ENCODE results near the gene DCAF5.
"Not testable (repeated sequence)": the region's sequence is repeated elsewhere in the genome, so short reads cannot be mapped to it uniquely, and the experiment has no call there.

The DCAF5 gene

DNA sequence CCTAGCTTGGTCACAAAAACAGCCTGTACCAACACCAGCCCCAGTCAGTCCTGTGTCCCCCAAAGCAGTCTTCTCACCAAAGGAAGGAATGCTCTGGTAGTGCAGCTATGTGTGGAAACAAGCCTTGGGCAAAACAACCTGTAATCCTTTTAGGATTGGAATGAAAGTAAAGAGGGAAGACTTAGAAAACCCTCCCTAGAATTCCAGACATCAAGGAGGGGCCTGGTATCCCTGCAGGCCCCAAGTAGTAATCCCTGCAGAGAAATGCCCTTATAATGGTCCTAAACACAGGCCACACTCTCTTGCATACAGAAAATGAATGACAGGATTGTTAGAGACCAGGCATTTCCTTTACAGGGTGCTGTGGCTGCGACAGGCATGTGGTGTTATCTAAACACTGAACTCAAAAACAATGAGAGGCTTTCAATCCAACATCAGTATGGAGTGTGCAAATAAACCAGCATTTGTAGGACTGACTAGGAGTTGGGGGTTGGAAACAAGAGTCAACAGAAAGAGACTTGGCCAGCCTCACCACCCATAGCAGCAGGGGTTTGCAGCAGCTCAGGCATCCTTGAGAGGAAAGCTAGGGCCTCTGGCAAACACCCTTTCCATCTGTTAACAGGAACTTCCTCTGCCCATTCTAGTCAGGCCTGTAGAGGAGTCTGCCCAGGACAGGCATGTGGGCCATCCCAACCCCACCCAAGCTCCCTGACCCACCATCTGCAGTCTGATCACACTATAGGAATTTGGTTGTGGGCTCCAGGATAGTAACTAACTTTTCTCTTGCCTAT, 59.1 kb downstream of the DCAF5 start:
- peak; percentile 16 for DNase-seq

DNA sequence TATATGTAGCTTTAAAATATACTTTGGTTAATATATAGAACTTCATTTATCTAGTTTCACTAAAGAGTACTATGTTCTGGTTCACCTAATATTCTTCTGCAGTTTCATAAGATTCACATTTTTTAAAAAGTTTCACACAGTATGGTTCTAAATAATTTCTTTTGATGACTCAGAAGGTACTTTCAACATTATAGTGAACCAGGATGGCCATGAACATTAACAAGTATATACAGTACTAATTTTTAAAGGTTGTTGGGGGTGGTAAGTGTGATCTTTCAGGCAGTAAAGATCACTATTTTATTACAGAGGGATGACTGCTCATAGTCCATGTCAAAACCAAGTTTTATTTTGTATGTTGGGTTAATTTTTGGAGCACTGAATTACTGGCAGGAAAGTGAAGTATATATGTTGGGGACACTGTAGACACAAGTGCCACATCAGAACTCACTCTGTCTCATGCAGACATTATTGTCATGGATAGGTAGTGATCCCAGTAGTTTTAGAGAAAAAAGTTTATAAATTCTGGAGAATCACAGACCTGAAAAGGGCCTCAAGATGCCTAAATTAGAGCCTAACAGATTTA, 60.0 kb downstream of the DCAF5 start:
- DNase-seq: no peak

DNA sequence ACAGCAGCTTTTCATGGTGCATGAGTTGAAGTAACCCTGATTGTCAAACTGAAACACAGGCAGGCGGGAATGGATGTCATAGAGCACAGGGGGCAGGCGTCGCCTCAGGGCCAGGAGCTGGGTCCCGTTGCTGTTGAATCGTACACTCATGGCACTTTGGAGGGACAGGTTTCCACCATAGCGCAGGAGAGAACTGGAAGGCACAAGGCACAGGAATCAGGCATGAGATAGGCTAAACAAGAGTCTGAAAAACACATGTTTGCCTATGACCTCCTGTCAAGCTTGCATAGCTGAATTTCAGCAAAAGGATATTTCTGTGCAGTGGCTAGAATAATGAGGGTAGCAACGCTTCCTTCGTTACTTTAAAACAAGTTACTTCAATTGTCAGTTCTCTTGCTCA, 61.2 kb downstream of the DCAF5 start:
- DNase-seq: no peak

DNA sequence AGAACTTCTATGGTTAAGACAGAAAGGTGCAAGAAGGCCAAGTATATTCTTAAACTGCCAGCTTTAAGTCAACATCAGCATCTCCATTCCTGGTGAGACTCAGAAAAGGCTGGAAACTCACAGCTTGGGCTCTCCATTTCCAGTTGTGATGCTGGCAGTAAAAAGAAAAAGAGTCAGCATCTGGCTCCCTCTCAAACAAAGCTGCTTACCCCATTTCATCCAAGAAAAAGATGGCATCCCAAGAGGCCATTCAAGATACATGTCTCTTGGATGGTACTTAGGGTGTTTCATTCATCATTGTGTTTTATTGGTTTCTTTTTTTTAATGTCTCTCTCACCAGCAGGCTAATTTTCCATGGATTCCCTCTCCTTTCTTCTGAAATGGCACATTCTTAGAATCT, 61.9 kb downstream of the DCAF5 start:
- no peak for DNase-seq

DNA sequence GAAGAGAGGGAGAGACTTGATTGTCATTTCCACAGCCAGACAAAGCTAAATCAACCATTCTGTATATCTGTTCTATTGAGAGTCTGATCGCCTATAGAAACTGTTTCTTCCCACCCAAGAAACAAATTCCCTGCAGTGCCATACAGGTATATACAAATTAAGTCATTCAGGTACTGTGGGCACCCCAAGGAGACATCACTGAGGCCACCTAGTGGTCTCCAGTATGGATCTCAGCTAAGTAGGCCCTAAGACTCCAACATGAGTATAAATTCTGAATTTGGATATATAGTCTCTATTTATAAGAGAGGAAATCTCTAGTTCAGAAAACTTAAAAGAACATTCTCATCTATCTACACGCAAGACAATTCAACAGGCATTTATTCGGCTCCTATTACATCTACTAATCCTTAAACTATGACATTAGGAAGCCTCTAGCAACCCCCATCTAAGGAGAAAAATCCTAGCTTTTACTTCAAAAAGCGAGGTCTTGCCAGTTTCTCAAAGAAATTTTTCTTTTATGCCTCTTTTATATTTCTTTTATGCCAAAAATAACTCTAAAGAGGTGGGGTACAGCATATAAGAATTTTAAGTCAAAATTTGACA, 62.6 kb downstream of the DCAF5 start:
- DNase-seq: peak; percentile 46

DNA sequence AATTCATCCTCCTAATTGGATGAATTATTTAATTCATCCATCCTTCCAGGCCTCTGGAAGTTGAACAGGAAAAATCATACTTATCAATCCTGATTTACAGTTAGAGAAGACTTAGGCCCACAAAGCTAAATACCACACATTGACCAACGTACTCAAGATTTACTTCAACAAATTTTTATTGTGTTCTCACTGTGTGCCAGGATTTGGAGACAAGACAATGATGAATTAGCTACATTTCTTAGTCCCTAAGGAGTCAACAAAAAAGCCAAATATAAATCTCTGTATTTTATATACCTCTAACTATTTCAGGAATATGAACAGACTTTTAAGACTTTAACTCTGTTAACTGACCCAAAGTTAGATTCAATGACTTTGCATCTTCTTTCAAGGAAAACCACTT, 63.9 kb downstream of the DCAF5 start:
- DNase-seq: no peak

DNA sequence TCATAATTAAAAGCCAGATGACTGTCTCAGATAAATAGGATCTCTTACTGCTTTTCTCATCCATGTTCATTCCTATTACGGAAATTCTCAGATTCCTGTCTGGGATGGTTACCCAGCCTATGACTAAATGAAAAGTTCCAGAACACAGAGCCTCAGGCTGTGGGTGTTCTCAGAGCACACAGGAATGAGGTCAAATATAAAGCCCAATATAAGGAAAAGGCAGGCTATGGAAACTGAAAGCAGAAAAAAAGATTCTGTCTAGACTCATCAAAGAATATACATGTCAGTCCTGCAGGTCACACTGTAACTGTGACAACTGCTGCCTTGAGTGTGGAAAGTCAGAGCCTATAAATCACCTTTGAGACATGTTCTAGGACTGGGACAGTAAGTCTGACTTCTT, 64.3 kb downstream of the DCAF5 start:
- no peak for DNase-seq

DNA sequence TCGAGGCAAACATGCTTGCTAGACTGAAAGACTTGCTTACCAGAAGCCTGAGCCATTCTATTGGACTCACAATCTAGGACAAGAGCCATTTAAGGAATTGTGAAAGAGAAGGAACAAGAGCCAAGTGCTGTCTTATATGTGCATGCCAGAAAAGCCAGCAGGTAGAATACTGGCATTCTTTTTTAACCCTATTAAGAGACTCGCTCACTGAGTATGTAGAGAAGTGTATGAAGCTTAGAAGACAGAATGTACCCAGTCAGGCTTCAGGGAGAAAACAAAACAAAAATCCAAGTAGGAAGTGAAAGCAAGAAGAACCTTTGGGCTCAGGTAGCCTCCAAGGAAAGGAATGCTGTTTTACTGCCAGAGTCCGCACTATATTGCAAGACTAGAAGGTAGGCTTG, 65.9 kb downstream of the DCAF5 start:
- no peak for DNase-seq

DNA sequence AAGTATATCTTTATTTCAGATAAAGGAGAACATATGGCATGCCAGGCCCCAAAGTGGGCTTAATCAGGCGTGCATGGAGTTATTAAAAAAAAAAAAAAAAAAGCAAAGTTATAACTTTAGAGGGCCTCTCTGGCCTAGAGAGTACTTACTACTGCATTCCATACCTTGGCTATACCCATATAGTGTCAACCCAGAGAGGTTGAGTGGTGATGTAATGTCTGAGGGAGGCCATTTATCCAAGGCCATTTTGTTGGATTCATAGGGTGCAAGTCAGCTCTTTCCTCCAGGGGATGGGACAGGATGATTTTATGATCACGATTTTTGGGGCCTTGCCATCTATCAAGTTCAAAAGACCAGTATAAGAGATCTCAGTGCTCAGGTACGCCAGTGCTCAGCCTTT, 66.4 kb downstream of the DCAF5 start:
- no peak for DNase-seq

DNA sequence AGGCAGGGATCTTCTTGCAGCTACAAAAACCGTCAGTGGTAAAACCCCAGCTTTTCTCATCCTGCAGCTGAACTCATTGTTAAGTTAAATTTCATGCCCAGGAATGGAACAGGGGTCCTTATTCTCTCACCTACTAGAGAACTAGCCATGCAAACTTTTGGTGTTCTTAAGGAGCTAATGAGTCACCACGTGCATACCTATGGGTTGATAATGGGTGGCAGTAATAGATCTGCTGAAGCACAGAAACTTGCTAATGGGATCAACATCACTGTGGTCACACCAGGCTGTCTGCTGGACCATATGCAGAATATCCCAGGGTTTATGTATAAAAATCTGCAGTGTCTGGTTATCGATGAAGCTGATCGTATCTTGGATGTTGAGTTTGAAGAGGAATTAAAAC, 68.9 kb downstream of the DCAF5 start:
- DNase-seq: no peak

DNA sequence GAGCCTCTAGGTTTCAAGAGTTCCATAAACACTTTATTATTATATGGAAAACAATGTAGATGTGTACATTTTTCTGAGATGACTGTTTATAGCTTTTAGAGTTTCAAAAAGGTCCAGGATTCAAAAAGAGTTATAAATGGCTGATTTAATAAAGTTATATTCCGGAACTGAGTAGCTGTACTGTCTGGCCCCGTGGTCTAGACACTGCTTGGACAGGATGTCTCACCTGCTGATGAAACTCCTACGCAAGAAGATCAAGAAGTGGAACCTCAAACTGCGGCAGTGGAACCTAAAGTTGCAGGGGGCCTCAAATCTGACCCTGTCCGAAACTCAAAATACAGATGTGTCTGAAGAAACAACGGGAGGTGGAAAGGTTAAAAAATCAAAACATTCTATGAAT, 69.7 kb downstream of the DCAF5 start:
- no peak for DNase-seq

DNA sequence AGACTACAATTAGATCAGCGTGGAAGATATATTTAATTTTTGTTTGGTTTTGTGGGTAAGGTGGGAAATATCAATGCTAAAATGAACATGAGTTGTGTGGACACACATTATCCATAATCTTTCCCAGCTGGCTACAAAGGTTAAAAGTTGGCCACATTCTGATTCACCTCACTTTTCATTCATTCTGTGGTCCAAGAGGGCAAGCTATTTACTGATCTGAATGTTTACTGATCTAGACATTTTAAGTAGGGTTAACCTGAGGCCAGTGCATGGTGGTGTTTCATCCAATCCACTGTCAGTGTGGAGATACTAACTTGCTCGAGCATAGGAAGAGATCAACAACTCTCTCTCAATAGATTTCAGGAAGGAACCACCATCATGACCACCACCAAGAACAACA, 71.6 kb downstream of the DCAF5 start:
- no peak for DNase-seq

DNA sequence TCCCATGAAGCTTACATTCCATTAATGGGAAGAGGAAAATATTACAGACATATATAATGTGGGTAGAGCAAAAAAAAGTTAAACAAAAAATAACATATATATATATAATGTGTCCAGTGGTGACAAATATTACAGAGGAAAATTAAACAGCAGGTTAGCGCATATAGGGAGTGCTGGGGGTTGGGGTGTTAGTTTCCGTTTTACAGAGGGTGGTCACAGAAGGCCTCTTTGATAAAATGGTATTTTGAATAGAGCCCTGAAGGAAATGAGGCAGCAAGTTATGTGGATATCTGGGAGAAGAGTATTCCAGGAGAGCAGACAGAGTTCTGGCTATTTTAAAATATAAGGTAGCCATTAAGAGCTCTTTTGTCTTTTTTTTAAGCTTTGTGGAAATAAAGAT, 73.2 kb downstream of the DCAF5 start:
- DNase-seq: no peak

DNA sequence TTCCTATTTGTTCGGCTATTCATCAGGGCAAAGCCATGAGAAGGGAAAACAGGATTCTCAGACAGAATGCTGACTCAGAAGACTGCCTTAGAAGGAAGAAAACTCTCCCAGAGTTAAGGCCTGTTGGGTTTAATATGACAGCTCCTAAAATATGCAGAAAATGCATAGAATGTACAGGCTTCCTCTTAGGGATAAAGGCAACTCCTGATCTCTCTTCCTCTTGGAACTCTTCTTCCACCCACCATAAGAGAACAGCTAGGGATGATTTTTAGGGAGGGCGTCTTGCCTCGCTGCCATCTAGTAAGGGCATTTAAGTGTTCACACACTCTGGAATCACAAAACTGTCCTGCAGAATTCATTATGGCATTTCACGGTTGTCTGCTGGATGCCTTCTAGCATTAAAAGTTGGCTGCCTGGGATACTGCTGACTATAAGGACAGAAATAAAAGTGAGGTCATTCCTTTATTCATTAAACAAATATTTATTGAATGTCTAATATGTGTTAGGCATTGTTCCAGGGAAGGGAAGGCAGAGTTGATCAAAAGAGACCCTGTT, 73.7 kb downstream of the DCAF5 start:
- no peak for DNase-seq

DNA sequence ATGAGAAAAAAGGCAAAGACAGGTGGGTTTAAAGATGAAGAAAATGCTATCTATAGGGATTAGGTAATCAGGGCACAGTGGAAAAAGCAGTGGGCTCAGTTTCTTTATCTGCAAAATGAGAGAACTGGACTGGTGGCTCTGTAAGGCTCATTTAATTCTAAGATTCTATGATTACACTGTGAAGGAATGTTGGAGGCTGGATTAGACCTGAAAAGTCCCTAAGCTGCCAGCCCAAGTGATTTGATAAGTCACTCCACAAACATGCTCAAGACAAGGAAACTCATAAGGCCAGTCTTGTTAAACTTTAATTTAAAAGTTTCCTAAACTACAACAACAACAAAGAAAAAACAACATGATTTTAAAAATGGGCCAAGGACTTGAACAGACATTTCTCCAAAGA, 75.1 kb downstream of the DCAF5 start:
- DNase-seq: no peak

DNA sequence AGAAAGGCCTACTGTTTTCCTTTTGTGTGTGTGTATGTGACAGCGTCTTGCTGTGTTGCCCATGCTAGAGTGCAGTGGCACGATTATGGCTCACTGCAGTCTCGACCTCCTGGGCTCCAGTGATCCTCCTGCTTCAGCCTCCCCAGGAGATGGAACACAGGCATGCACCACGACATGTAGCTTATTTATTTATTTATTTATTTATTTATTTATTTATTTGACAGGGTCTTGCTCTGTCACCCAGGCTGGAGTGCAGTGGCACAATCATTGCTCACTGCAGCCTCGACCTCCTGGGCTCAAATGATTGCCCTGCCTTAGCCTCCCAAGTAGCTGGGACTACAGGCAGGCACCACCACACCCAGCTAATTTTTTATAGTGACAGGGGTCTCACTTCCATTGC, 75.7 kb downstream of the DCAF5 start:
- DNase-seq: not testable (repeated sequence)

DNA sequence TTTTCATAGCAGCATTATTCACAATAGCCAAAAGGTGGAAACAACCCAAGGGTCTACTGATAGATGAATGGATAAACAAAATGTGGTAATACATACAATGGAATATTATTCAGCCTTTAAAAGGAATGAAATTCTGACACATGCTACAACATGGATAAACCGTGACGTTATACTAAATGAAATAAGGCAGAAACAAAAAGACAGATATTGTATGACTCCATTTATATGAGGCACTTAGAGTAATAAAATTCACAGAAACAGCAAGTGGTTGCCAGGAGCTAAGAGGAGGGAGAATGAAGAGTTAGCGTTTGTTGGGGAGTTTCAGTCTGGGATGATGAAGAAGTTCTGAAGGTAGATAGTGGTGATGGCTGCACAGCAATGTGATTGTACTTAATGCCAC, 76.6 kb downstream of the DCAF5 start:
- no peak for DNase-seq

DNA sequence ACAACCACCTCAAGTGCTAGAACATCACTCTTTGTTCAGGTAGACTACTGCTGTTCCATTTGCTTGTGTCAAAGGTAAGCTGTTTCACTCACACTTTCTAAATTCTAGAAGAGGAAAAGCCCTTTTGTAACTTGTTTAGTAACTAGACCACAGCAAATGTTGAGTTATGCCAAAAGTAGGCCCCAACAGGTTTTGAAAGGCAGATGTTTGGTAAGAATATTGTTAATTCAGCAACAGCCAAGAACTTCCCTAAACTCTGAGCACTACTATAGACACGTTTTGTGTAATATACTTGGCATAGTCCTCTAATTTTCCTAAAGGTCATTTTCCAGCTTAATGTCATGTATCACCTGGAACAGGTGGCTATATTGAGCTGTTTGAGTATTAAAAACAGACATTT, 79.0 kb downstream of the DCAF5 start:
- no peak for DNase-seq

DNA sequence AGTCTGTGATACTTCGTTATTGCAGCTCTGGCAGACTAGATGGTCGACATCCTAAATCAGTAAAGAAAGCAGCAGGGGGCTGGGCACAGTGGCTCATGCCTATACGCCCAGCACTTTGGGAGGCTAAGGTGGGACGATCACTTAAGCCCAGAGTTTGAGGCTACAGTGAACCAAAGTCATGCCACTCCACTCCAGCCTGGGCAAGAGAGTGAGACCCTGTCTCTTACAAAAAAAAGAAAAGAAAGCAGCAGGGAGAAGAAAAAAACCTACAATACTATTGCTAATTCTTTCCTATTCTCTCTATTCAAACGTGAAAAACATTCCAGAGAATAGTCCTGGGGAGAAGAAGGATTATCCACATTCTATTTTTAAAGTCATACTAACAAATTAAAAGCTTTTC, 79.5 kb downstream of the DCAF5 start:
- no peak for DNase-seq

DNA sequence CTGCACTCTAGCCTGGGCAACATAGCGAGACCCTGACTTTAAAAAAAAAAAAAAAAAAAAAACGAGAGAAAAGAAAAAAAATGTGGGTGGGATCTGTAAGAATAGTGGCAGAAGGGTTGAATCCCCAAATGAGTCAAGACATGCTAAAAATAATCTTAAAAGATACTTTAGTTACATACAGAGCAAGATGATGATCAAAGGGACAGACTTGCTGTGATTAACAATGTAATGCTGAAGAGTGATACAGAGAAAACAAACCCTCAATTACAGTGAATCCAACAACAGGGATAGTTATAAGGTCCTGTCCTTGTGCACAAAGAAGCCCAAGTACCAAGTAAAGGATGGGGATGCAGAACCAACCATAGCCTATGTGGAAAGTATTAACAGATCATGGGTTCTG, 80.3 kb downstream of the DCAF5 start:
- no peak for DNase-seq

DNA sequence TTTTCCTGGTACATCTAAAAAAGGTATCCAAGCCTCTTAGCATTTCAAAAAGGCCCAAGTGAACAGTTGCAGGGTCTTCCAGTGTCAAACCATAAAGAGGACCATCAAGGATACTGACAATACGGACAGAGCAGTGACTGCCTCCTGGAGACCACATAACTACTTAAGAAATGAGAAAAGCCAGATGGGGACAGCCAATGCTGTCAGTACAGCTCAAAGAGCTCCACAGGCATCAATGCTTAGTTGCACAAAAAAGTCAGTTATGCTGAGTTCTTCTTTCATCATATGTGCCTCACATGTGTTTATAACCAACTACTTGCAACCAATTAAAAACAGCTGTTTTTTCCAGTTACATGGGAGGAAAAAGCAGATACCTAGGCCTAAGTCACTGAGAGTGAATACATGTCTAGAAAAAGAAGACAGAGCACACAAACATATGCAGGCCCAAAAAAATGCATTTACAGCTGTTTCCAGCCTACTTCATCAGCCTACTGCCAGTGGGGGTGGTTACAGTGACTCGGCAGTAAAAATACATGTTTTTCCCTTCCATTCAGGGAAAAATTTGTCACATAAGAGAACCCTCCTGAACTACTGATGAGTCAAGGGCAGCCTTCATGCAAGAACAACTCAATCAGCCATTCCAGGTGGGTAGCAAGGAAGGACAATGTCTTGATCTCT, 84.0 kb downstream of the DCAF5 start:
- DNase-seq: no peak

DNA sequence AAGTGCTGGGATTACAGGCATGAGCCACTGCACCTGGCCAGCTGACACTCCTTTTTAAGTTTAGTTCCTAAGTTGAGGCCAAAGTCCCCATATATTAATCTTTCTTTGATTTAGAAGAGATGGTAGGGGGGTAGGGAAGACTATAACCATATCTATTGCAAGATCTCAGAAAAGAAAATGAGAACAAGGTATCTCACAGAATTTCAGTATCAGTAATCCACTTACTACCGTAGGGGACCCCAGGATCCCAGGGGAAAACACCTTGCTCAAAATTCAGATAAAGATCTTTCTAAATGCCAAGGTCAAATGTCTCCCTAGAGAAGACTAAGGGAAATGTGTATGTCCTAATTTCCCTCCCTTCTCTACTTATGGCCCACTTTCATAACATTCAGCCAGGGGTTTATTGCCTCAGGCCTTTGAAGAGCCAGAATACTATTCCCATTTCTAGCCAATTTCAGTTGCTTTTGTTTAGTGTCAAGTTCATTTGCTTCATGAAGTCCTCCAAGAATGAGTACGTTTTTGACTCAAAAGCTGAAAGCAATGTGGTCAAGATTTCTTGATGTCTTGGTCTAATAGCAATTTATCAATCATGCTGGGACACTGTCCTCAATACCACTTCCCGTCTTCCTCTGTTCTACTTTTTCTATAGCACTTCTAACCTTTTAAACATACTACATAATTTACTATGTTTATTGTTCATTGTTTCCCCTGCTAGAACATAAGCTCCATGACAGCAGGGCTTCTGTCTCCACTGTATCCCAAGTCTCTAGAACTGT, 86.3 kb downstream of the DCAF5 start:
- DNase-seq: no peak

DNA sequence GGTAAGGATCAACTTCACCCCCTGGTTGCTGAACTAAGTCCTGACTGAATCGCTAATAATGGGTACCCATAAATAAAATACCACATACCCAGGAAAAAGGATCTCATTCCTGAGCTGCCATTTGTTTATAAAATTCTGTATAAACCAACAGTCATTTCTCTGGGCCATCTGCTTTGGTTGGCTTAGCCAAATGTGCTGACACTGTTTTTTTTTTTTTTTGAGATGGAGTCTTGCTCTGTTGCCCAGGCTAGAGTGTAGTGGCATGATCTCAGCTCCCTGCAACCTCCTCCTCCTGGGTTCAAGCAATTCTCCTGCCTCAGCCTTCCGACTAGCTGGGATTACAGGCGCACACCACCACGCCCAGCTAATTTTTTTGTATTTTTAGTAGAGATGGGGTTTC, 87.0 kb downstream of the DCAF5 start:
- not testable (repeated sequence) for DNase-seq
